ENCODE data around the gene DPP4. TPM values are rescaled to one million over a fixed set of nuclear protein-coding genes. Genes with fewer than 3 reads are reported as not detected.
A peak's percentile ranks its signal among the peaks of the same experiment; 100 is the strongest.

The DPP4 gene
- total and polyA plus RNA-seq, 2 of the 4 experiments (the other 2 are of a cell fraction): 13.2 to 19.0 TPM

DNA sequence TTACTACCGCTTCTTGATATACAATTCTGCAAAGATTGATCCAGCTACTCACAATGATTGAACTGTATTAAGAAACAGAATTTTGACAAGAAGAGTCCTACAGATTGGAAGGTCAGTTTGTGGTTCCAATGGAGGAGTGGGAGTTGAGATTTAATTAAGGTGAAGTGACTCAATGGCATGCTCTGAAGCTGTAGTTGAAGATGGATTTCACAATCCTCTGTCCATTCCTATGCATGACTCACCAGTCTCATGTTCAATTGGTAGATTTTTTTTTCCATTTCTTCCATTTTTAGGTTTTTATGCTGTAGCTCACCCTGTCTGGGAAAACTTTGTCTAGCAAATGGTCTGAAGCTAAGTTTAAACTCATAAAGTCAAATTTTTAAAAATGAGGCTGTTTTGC is 83.3 kb downstream of the DPP4 start:
- POLR2A ChIA-PET (ENCODE audit: unreplicated experiment): no interaction called here
- no peak overlapping the region for H3K56ac ChIP-seq (ENCODE audit: extremely low read depth, insufficient read depth, low read length)
- dilution Hi-C loops (cut with HindIII; ENCODE audit: low sequenced_read_pairs, unreplicated experiment) (no loop called here), in situ Hi-C loops (cut with MboI; ENCODE audit: low sequenced_read_pairs) (loop anchor here (25.0 kb wide), 1 partner anchor 322 kb away; the partner anchor contains the start of gene IFIH1), intact Hi-C loops (cut with micrococcal nuclease) (no loop called here)
- H2AK5ac ChIP-seq (ENCODE audit: low read depth, low read length): no peak overlapping the region
- no peak overlapping the region for H4K91ac ChIP-seq (ENCODE audit: insufficient read depth, low read depth, low read length)
- no CpG with 5 or more reads among the region's 1 CpG for WGBS, 2 experiments (ENCODE audit: extremely low coverage in 2 of 2, insufficient read length in 1 of 2)
- no peak overlapping the region for H2AFZ ChIP-seq (replicated peaks; ENCODE audit: low read length, poor library complexity)
- ATAC-seq (ENCODE audit: low read depth): peak; percentile 77
- peaks cover 6% of the 10 kb centered on the region for H3K4me1 ChIP-seq (ENCODE audit: control insufficient read depth, insufficient read depth, low read length)
- H4K5ac ChIP-seq (ENCODE audit: low read depth, low read length): no peak overlapping the region
- no peaks in the 10 kb centered on the region for H3K27me3 ChIP-seq (ENCODE audit: control insufficient read depth, insufficient read depth, low read length)
- H3K27ac ChIP-seq (ENCODE audit: insufficient read depth, low read length): peak overlapping the region; percentile 70; the same call in 1 of the 2 replicates
- H4K20me1 ChIP-seq (ENCODE audit: insufficient read depth, low read length): no peaks in the 10 kb centered on the region
- H3K14ac ChIP-seq (replicated peaks; ENCODE audit: low read depth, low read length): no peak overlapping the region
- H2BK5ac ChIP-seq (ENCODE audit: low read depth, low read length, poor library complexity, severe bottlenecking): no peak overlapping the region
- no TSS peak for BruUV-seq (replicated peaks)
- H3K9me1 ChIP-seq (ENCODE audit: insufficient read depth, low read length): no peaks in the 10 kb centered on the region
- no peak overlapping the region for H2AK9ac ChIP-seq (replicated peaks; ENCODE audit: low read depth, low read length, poor library complexity)
- peak overlapping the region; percentile 75 for H2BK120ac ChIP-seq (ENCODE audit: low read depth, low read length)
- H2BK15ac ChIP-seq (ENCODE audit: low read depth, low read length): no peak overlapping the region
- H3K79me1 ChIP-seq (ENCODE audit: low read depth in 1 of 2, low read length in 2 of 2): no peaks in the 10 kb centered on the region
- H3K9ac ChIP-seq (ENCODE audit: low read depth, low read length): no peak overlapping the region
- H3K36me3 ChIP-seq (ENCODE audit: control insufficient read depth, insufficient read depth, low read length): peaks cover 6% of the 10 kb centered on the region
- H3K4me2 ChIP-seq (ENCODE audit: low read depth, low read length): no peak overlapping the region; the same call in 1 of the 2 replicates
- 0 out of 2 replicates have a peak overlapping the region, but pooled peaks have one; percentile 70 for H2BK20ac ChIP-seq (ENCODE audit: low read depth, low read length)
- peak; percentile 96 for DNase-seq
- H3K23ac ChIP-seq (ENCODE audit: low read depth, low read length): no peak overlapping the region
- no peak overlapping the region for H3K4ac ChIP-seq (ENCODE audit: low read depth, low read length)
- H3K4me3 ChIP-seq (ENCODE audit: insufficient read depth, low read depth, low read length): no peak overlapping the region
- CTCF ChIA-PET: interaction anchor here (0.6 kb wide), 1 partner anchor 138 kb away, joined by 4 read pairs; no protein-coding TSS in a partner anchor
- 0 out of 2 replicates have a peak overlapping the region, but pooled peaks have one; percentile 47 for H3K18ac ChIP-seq (ENCODE audit: low read depth, low read length)
- no peaks in the 10 kb centered on the region for H3K9me3 ChIP-seq (ENCODE audit: control insufficient read depth, insufficient read depth, low read length)
- no peak for TF ChIP-seq SMC3 (IDR thresholded peaks at IDR 0.05; ENCODE audit: low read depth, low read length)
- TF ChIP-seq, protein P1, sequence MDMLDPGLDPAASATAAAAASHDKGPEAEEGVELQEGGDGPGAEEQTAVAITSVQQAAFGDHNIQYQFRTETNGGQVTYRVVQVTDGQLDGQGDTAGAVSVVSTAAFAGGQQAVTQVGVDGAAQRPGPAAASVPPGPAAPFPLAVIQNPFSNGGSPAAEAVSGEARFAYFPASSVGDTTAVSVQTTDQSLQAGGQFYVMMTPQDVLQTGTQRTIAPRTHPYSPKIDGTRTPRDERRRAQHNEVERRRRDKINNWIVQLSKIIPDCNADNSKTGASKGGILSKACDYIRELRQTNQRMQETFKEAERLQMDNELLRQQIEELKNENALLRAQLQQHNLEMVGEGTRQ (IDR thresholded peaks at IDR 0.05; ENCODE audit: low read depth, low read length): no peak
- TF ChIP-seq BHLHE40 (IDR thresholded peaks at IDR 0.05; ENCODE audit: low read depth, low read length): peak; percentile 64
- peak; percentile 99 for TF ChIP-seq CEBPB (IDR thresholded peaks at IDR 0.05; ENCODE audit: low read depth, low read length)
- TF ChIP-seq FOS (IDR thresholded peaks at IDR 0.05; ENCODE audit: low read depth, low read length): peak; percentile 94
- H4K8ac ChIP-seq (ENCODE audit: low read depth in 2 of 2, low read length in 2 of 2): peak overlapping the region in 1 of 2 experiments; percentile 52; a peak in 1 of 4 replicates
